GM23248 (cell line): ENCODE measurements around the gene FLVCR1.

Source experiments
- EZH2 ChIP-seq: fragments of 200-600 bp; sonication (generic); IDR thresholded peaks from 2 replicates; pipeline ENCODE4 v1.6.1; 2018; ENCODE audit warnings: antibody characterized with exemption, mild to moderate bottlenecking; ENCODE audit not compliant: insufficient read depth, poor library complexity, severe bottlenecking
- EZH2phosphoT487 ChIP-seq: fragments of 200-600 bp; sonication (generic); IDR thresholded peaks from 2 replicates; pipeline ENCODE4 v1.6.1; 2018; ENCODE audit warnings: antibody characterized with exemption, moderate library complexity, mild to moderate bottlenecking, low read depth; ENCODE audit not compliant: insufficient read depth

DNA sequence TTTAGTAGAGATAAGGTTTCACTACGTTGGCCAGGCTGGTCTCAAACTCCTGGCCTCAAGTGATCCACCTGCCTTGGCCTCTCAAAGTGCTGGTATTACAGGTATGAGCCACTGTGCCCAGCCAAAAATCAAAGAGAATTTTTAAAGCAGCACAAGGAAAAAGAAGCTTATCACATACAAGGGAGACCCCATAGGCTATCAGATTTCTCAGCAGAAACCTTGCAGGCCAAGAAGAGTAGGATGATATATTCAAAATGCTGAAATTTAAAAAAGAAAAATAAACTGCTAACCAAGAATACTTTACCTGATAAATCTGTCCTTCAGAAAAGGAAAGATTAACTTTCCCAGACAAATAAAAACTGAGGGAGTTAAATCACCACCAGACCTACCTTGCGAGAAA is 43.2 kb downstream of the FLVCR1 start:
- TF ChIP-seq EZH2phosphoT487 (no peak), EZH2 (no peak)
